ENCODE results near the gene IGFL1.
"Not testable (repeated sequence)": the region's sequence is repeated elsewhere in the genome, so short reads cannot be mapped to it uniquely, and the experiment has no call there.

Gene IGFL1

GRCh38 chr19:46221152-46221551 lies 8.4 kb upstream of the IGFL1 start:
- H2AFZ ChIP-seq (ENCODE audit: low read depth, low read length), result no peak overlapping the region
- H3K9me3 ChIP-seq (ENCODE audit: low read length), result no peaks in the 10 kb centered on the region
- H3K36me3 ChIP-seq (ENCODE audit: insufficient read depth, low read length), result no peaks in the 10 kb centered on the region
- peaks cover 22% of the 10 kb centered on the region for H3K27me3 ChIP-seq (ENCODE audit: insufficient read depth, low read length)
- H3K4me3 ChIP-seq (ENCODE audit: low read length), result no peak overlapping the region
- no peaks in the 10 kb centered on the region for H3K4me1 ChIP-seq (ENCODE audit: insufficient read depth, low read length)

GRCh38 chr19:46221981-46222610 lies 7.4 kb upstream of the IGFL1 start:
- H3K36me3 ChIP-seq (ENCODE audit: insufficient read depth, low read length), result no peaks in the 10 kb centered on the region
- H3K4me3 ChIP-seq (ENCODE audit: low read length), result no peak overlapping the region
- no peaks in the 10 kb centered on the region for H3K4me1 ChIP-seq (ENCODE audit: insufficient read depth, low read length)
- H3K27me3 ChIP-seq (ENCODE audit: insufficient read depth, low read length), result peaks cover 30% of the 10 kb centered on the region
- no peak overlapping the region for H2AFZ ChIP-seq (ENCODE audit: low read depth, low read length)
- H3K9me3 ChIP-seq (ENCODE audit: low read length), result no peaks in the 10 kb centered on the region

- not testable (repeated sequence) for H3K4me3 ChIP-seq (ENCODE audit: low read length); H3K4me1 ChIP-seq (ENCODE audit: insufficient read depth, low read length); H2AFZ ChIP-seq (ENCODE audit: low read depth, low read length); H3K9me3 ChIP-seq (ENCODE audit: low read length); H3K36me3 ChIP-seq (ENCODE audit: insufficient read depth, low read length)
- H3K27me3 ChIP-seq (ENCODE audit: insufficient read depth, low read length), result peaks cover 41% of the 10 kb centered on the region
Observed at GRCh38 chr19:46223787-46224186, 5.8 kb upstream of the IGFL1 start.

- Histone ChIP-seq H3K9me3 (ENCODE audit: low read length) (no peaks in the 10 kb centered on the region), H3K36me3 (ENCODE audit: insufficient read depth, low read length) (no peaks in the 10 kb centered on the region), H3K4me3 (ENCODE audit: low read length) (no peak overlapping the region), H2AFZ (ENCODE audit: low read depth, low read length) (no peak overlapping the region), H3K27me3 (ENCODE audit: insufficient read depth, low read length) (peaks cover 50% of the 10 kb centered on the region), H3K4me1 (ENCODE audit: insufficient read depth, low read length) (no peaks in the 10 kb centered on the region)
Observed at GRCh38 chr19:46224773-46225172, 4.8 kb upstream of the IGFL1 start.

- H3K4me3 ChIP-seq (ENCODE audit: low read length), result no peak overlapping the region
- no peaks in the 10 kb centered on the region for H3K4me1 ChIP-seq (ENCODE audit: insufficient read depth, low read length)
- H3K36me3 ChIP-seq (ENCODE audit: insufficient read depth, low read length), result no peaks in the 10 kb centered on the region
- H2AFZ ChIP-seq (ENCODE audit: low read depth, low read length), result no peak overlapping the region
- peaks cover 57% of the 10 kb centered on the region for H3K27me3 ChIP-seq (ENCODE audit: insufficient read depth, low read length)
- no peaks in the 10 kb centered on the region for H3K9me3 ChIP-seq (ENCODE audit: low read length)
Observed at GRCh38 chr19:46225558-46226004, 4.0 kb upstream of the IGFL1 start.

- Histone ChIP-seq H3K27me3 (ENCODE audit: insufficient read depth, low read length) (peaks cover 59% of the 10 kb centered on the region), H3K4me1 (ENCODE audit: insufficient read depth, low read length) (no peaks in the 10 kb centered on the region), H3K9me3 (ENCODE audit: low read length) (no peaks in the 10 kb centered on the region), H2AFZ (ENCODE audit: low read depth, low read length) (no peak overlapping the region), H3K36me3 (ENCODE audit: insufficient read depth, low read length) (no peaks in the 10 kb centered on the region), H3K4me3 (ENCODE audit: low read length) (no peak overlapping the region)
Observed at GRCh38 chr19:46226438-46226973, 3.0 kb upstream of the IGFL1 start.

GRCh38 chr19:46232029-46232428 lies 2.5 kb downstream of the IGFL1 start:
- Histone ChIP-seq H3K27me3 (ENCODE audit: insufficient read depth, low read length) (peaks cover 41% of the 10 kb centered on the region), H2AFZ (ENCODE audit: low read depth, low read length) (no peak overlapping the region), H3K36me3 (ENCODE audit: insufficient read depth, low read length) (no peaks in the 10 kb centered on the region), H3K9me3 (ENCODE audit: low read length) (no peaks in the 10 kb centered on the region), H3K4me1 (ENCODE audit: insufficient read depth, low read length) (no peaks in the 10 kb centered on the region), H3K4me3 (ENCODE audit: low read length) (no peak overlapping the region)

GRCh38 chr19:46232468-46232867 lies 2.9 kb downstream of the IGFL1 start:
- no peak overlapping the region for H3K4me3 ChIP-seq (ENCODE audit: low read length)
- H3K27me3 ChIP-seq (ENCODE audit: insufficient read depth, low read length), result peaks cover 36% of the 10 kb centered on the region
- H3K4me1 ChIP-seq (ENCODE audit: insufficient read depth, low read length), result no peaks in the 10 kb centered on the region
- no peaks in the 10 kb centered on the region for H3K9me3 ChIP-seq (ENCODE audit: low read length)
- no peak overlapping the region for H2AFZ ChIP-seq (ENCODE audit: low read depth, low read length)
- no peaks in the 10 kb centered on the region for H3K36me3 ChIP-seq (ENCODE audit: insufficient read depth, low read length)

- Histone ChIP-seq H3K27me3 (ENCODE audit: insufficient read depth, low read length) (peaks cover 36% of the 10 kb centered on the region), H3K9me3 (ENCODE audit: low read length) (no peaks in the 10 kb centered on the region), H3K4me1 (ENCODE audit: insufficient read depth, low read length) (no peaks in the 10 kb centered on the region), H2AFZ (ENCODE audit: low read depth, low read length) (no peak overlapping the region), H3K4me3 (ENCODE audit: low read length) (no peak overlapping the region), H3K36me3 (ENCODE audit: insufficient read depth, low read length) (no peaks in the 10 kb centered on the region)
Observed at GRCh38 chr19:46232938-46233621, 3.5 kb downstream of the IGFL1 start.

GRCh38 chr19:46233871-46234270 lies 4.3 kb downstream of the IGFL1 start:
- not testable (repeated sequence) for H3K4me3 ChIP-seq (ENCODE audit: low read length); H3K9me3 ChIP-seq (ENCODE audit: low read length); H3K4me1 ChIP-seq (ENCODE audit: insufficient read depth, low read length); H3K36me3 ChIP-seq (ENCODE audit: insufficient read depth, low read length); H2AFZ ChIP-seq (ENCODE audit: low read depth, low read length)
- peaks cover 28% of the 10 kb centered on the region for H3K27me3 ChIP-seq (ENCODE audit: insufficient read depth, low read length)

GRCh38 chr19:46238141-46238540 lies 8.6 kb downstream of the IGFL1 start:
- not testable (repeated sequence) for H3K36me3 ChIP-seq (ENCODE audit: insufficient read depth, low read length); H2AFZ ChIP-seq (ENCODE audit: low read depth, low read length); H3K9me3 ChIP-seq (ENCODE audit: low read length); H3K4me1 ChIP-seq (ENCODE audit: insufficient read depth, low read length); H3K27me3 ChIP-seq (ENCODE audit: insufficient read depth, low read length); H3K4me3 ChIP-seq (ENCODE audit: low read length)

- H3K4me1 ChIP-seq (ENCODE audit: insufficient read depth, low read length), result no peaks in the 10 kb centered on the region
- no peak overlapping the region for H3K4me3 ChIP-seq (ENCODE audit: low read length)
- H2AFZ ChIP-seq (ENCODE audit: low read depth, low read length), result no peak overlapping the region
- H3K36me3 ChIP-seq (ENCODE audit: insufficient read depth, low read length), result no peaks in the 10 kb centered on the region
- no peaks in the 10 kb centered on the region for H3K27me3 ChIP-seq (ENCODE audit: insufficient read depth, low read length)
- H3K9me3 ChIP-seq (ENCODE audit: low read length), result no peaks in the 10 kb centered on the region
Observed at GRCh38 chr19:46239193-46240024, 9.9 kb downstream of the IGFL1 start.

- H2AFZ ChIP-seq (ENCODE audit: low read depth, low read length), result no peak overlapping the region
- H3K4me1 ChIP-seq (ENCODE audit: insufficient read depth, low read length), result no peaks in the 10 kb centered on the region
- H3K36me3 ChIP-seq (ENCODE audit: insufficient read depth, low read length), result no peaks in the 10 kb centered on the region
- no peaks in the 10 kb centered on the region for H3K9me3 ChIP-seq (ENCODE audit: low read length)
- H3K27me3 ChIP-seq (ENCODE audit: insufficient read depth, low read length), result no peaks in the 10 kb centered on the region
- no peak overlapping the region for H3K4me3 ChIP-seq (ENCODE audit: low read length)
Observed at GRCh38 chr19:46240693-46241092, 11.2 kb downstream of the IGFL1 start.
